GM18909 (cell line): ENCODE measurements around the gene RNF14.

Experiments used
- ATAC-seq: cut with Tn5 transposase; IDR thresholded peaks from one replicate; pipeline ENCODE4 v1.9.1; 2021; ENCODE audit warnings: mild to moderate bottlenecking; ENCODE audit not compliant: unreplicated experiment, poor library complexity

Gene RNF14

DNA sequence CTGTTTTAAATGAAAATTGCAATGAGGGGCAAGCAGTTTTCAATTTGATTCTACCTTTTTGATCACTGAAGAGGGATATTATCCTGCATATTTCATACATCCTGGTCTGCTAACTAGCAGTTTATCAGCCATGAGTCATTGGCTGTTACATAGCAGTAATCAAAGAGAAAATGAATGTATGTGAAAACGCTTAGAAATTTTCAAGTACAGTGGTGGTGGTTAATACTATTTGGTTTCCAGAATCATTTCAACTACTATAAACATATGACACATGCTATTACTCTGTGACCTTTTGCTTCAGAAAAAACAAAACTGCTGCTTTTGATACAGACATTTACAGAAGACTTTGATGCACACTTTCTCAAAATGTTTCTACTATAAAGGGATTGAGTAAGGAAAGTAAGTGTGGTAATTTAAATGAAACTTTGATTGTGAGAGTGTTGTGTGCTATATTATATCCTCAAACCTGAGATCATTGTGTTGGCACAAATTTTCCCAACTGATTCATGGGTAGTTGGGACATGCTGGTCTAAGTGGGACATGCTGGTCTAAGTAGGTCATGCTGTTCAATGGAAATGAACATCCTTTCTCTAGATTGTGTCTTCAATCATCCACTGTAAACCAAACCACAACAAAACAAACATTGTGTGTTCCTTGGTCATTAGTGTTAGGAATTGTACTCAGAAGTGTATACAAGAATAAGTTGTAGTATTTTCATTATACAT is 5.1 kb downstream of the RNF14 start:
- ATAC-seq: no peak

DNA sequence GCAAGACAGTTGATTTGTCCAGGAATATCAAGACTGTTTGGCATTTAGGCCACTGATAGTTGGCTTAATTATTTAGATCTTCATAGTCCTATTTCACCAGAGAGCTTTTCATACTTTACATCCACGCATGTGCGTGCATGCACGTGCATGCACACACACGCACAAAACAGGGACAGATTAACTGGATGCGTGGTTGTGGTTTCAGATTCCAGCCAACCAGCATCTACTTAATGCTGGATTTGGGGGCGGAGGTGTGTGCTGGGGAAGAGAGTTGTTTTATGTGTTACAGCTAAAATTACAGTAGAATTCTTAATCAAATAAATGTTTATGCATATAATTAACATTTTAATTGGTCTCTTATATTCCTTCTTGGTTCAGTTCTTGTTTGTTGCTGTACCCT is 7.3 kb downstream of the RNF14 start:
- no peak for ATAC-seq

DNA sequence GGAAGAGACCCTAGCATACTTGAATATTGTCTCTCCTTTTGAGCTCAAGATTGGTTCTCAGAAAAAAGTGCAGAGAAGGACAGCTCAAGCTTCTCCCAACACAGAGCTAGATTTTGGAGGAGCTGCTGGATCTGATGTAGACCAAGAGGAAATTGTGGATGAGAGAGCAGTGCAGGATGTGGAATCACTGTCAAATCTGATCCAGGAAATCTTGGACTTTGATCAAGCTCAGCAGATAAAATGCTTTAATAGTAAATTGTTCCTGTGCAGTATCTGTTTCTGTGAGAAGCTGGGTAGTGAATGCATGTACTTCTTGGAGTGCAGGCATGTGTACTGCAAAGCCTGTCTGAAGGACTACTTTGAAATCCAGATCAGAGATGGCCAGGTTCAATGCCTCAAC is 9.5 kb downstream of the RNF14 start:
- no peak for ATAC-seq

DNA sequence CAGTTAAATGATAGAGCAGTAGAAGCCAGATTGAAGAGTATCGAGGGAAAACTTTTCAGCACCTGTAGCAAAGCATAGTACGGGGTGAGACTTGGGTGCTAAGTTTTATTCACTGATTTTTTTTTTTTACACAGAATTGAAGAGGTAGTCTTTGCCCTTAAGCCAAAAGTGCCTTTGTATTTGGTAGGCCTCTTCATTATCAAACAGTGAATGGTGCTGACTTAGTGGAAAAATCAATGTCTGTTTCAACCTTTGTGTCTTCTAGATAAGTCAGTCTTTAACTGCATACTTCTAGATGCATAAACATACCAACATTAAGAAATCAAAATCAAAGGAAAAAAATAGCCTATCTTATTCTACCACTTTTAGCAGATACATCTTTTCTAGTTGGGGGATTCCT is 13.7 kb downstream of the RNF14 start:
- no peak for ATAC-seq

DNA sequence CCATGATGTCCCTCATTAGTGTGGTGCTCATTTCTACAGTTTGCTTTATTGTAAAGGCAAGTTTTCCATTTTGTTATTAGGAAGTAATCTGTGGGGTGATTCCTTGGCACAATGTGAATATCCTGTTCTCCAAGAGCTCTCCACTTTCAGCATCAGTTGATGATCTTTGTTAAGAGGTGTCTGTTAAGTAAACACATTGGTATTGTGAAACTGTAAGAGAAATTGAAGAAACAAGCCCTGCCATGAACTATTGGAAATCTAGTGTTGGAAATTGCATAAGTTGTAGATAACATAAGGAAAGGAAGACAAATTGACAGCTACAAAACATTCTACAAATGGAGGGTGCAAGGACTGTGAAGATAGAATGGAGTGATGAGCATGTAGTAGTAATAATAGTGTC is 17.2 kb downstream of the RNF14 start:
- no peak for ATAC-seq

DNA sequence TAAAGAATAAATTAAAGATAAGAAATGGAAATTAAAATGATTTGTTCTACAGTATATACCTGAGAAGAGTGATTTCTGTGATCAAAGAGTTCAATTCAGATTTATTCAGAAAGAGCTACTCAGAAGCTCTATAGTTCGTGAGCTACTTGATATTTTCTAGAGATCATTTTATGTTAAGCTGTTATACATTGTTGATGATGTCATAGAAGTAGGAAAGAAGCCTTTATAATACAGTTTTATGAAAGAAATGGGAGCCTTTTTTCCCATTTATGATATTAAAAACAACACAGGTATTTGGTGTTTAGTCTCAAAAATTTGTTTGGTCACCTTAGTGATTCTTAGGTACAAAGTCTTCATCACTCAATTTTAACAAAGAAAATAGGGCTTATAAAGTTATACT is 20.8 kb downstream of the RNF14 start:
- ATAC-seq: no peak

DNA sequence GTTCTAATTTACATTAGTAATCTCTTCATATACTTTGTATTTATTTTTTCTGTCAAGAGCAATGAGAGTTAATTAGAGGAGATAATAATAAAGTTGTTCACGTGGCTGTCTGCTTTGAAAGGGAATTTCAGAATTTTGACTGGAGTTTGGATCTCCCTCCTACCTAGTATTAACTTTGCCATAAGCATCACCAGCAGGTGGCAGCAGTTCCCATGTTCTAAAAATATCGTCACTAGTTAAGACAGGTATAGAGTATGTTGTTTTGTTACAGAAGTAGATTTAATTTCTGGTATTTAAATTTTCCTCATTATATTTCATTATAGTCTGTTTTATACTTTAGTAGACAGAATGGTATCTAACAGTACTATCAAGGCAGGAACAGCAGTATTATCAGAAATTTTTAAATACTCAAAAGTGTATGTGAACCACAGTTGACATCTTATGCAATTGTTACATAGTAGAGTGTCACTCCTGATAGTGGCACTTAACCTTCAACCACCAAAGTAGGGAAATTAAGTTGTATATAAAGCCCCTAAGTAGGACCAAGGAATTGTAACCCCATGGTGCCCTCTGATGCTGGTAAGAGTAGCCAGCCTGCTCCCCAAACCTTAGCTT is 23.6 kb downstream of the RNF14 start:
- peak; percentile 60 for ATAC-seq

DNA sequence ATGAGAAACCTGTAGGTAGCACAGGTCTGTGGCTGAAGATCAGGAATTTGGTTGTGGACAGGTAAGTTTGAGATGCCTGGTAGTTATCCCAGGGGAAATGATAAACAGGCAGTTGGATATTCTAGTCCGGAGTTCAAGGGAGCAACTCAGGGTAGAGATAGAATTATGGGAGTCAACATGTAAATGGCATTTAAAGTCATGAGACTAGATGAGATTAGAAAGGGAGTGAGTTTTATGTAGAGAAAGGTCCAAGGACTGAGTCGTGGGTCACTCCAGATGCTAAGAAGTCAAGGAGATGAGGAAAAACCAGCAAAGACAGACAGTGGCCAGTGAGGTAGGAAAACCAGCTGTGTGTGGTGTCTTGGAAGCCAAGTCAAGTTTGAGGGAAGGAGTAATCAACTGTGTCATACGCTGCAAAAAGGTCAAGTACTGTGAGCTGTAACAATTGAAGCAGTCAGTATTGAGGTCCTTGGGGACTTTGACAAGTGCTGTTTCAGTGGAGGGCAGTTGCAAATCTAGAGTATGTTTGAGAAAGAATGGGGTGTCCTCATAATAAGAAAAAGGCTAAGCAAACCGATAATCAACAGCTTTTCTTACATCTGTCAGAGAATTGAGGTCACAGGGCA is 25.7 kb downstream of the RNF14 start:
- no peak for ATAC-seq

DNA sequence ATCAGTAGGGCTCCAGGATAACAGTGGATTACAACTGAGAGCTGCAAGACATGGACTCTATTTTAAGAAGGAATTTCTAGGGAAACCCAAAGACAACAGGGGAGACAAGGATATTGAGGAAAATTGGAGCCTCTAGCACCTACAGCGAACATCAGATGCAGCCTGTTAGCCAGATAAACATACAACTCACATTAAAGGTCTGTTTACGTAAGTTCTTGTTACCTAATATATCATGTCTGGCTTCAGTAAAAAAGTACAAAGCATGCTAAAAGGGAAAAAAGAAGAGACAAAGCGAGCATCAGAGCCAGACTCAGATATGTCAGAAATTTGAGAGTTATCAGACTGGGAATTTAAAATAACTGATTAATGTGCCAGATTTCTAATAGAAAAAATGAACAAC is 26.8 kb downstream of the RNF14 start:
- no peak for ATAC-seq

DNA sequence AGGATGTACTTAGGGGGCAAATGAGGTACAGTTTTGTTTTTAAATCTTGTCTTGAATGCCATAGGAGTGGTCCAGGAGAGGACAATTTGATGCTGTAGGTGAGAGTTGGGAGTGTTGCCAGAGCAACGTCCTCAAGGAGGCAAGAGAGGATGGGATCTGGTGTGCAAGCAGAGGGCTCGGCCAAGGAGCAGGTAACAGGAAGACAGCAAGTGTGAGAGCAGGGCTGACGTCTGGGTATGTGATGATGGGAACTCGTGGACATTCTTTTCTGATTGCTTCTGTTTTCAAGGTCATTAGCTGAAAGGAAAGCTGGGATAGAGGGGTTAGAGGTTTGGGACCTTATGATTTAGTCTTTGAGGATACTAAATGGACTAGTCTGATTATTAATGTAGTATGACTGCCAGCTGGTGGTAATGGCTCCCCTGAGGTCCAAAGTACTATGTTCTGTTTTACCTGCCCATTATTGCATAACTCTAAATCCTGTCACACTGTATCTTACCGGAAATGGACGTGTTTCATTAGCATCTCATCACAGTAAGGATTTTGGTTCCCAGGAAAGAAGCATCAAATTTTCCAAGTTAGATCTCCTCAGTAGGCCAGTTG is 28.6 kb downstream of the RNF14 start:
- ATAC-seq: no peak

DNA sequence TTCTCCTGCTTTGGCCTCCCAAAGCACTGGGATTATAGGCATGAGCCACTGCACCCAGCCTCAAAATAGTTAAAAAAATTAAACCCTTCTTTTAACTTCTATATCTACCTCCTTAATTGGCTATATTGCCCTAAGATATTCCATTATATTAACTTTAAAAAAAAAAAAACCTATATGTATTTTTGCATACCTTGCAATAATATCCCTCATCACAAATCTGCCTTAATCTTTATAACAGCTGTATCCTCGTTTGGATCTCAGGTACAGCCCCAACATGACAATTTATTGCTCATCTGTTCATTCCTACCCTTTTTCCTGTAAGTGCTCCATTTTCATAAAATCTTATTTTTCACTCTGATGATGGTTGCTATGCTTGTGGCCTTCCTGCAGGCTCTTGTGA is 31.3 kb downstream of the RNF14 start:
- no peak for ATAC-seq

DNA sequence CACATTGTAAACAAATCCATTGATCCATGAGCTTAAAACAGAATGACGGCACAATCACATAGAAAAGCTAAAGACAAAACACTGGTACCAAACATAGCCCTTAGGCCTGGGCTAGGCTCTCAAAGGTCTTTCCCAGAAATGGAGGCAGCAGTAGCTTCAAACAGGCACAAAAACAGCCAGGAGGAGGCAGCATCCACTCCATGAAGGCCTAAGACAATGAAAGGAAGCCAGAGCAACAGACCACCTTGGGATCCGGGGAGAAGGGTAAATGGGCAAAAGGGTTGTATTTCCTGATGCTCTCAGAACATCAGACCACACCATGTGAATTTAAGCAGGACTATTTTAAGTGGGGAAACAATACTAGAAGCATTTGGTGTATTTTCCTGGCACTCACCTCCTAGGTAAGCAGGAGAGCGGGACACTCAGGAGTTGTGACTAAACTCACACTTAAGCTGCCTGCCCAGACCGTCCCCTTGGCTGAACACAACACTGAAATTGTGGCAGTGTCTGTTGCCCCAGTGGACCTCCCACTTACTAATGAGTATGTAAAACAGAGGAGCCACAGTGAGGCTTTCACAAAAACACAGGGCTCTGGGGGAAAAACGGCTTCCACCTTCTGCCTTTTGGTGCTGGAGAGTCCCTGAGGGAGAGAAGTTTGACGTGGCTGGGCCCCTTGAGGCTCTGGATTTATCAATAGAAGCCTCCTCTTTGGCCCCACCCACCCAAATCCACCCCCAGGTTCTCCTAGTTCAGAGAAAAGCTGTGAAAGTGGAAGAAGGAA is 32.0 kb downstream of the RNF14 start:
- no peak for ATAC-seq

DNA sequence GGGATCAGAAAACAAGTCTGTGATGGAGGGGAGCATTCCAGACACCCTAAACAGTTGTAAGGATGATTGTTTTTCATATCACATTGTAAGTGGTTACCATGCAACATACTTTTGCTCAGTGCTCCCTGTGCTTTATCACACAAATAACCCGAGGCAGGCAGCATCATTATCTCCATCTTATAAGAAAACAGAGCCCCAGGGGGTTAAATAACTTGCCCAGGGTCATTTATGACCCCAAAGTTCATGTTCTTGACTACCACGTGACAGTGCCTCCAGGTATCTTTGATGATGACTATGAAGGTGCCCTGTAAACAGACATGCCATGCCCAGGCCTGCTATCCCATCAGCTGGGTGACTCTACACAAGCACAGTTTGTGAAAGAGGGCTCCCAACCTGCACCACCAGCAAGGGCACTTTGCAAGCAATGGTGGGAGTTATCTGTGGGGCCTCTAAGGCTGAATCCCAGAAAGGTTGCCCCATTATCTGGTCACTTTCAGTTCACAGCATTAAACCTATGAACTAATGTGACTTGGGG is 34.4 kb downstream of the RNF14 start:
- no peak for ATAC-seq

DNA sequence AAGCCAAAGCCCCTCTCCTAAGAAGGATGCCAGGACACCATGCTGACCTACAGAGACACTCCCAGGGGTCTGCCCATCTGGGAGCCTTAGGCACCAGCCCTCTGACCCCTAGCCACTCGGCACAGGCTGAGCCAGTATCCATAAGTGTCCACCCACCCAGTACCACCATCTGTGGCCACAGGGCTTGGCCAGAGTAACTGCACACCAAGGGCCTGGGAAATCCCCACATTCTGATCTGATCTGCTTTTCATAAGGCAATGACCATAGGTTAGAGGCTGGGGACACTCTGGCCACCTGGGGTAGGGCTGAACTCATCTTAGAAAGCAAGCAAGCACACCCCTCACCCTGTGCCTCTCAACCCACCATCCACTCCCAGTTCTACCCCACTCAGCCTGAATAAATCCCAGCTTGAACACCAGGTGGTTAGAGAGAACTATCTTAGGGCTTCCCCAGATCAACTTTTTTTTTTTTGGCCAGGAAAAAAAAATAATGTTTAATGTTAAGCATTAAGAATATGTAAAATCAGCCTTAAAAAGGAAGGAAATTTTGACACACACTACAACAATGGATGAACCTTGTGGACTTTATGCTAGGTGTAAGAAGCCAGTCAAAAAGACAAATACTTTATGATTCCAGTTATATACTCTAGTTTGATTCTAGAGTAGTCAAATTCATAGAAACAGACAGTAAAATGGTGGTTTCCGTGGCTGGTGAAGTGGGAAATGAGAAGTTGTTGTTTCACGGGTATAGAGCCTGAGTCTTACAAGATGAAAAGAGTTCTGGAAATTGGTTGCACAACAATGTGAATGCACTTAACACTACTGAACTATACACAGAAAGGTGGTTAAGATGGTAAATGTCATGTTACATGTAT is 37.7 kb downstream of the RNF14 start:
- ATAC-seq: peak; percentile 47

DNA sequence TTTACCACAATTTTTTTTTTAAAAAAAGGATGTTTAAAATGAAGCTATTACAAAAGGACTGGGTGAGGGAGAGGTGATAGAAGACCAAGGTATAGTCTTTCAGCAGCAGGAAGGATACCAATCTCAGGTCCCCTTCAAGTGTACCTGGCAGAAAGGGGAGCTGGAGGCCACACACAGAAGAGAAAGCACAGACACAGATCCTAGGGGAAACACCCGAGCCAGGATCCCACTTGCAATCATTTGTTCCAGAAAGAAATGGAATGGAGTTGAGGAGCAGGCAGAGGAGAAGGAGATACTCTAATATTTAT is 38.3 kb downstream of the RNF14 start:
- no peak for ATAC-seq

DNA sequence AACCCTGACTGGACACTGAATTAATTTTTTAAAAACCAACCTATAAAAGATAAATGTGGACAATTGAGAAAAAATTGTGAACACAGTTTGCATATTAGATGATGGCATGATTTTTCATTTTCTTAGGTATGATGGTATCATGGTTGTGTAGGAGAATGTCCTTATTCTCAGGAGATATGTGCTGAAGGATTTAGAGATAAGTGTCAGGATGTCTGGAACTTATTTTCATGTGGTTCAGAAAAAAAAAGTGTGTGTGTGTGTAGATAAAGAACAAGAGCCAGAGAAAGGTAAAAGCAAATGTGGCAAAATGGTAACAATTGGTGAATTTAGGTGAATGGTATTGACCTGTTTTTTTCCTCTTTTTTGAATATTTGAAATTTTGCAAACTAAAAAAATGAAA is 39.9 kb downstream of the RNF14 start:
- ATAC-seq: no peak

DNA sequence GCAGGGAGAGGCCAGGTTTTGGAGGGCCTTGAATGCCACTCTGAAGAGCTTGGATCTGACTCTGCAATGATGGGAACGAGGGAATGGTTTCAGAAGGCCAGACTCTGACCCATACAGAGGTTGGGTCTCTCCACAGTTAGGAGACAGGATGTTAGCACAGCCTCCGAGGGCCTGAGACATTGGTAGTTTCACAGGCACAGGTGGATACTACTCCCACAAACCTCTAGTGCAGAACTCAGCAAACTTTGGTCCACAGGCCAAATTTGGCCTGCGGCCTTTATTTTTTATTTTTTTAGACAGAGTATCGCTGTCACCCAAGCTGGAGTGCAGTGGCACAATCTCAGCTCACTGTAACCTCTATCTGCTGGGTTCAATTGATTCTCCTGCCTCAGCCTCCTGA is 41.0 kb downstream of the RNF14 start:
- no peak for ATAC-seq

DNA sequence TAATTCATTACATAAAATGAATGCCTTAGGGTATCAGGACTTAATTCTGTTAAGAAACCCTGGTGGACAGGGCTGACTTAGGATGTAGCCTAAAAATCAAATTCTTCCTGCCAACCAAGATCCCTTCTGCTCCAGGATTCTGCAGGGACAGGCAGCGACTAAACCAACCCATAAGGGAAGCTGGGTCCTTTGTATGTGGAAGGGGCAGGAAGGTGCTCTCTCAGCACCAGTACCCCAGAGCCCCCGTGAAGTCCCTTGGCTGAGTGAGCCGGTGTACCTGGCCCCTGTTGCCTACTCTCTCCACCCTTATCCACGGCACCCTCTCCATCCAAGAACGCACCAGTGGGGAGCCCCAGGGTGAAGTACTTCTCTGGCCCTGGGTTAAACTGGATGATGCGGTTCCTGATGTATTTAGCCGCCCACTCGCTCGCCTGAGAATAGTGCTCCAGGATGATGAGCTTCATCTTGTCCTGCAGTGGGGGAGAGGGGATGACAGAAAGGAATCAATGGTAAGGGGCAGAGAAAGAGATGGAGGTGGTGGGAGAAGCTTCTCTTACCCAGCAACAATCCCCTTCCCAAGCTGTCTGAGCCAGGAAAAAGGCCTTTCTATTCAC is 42.8 kb downstream of the RNF14 start:
- ATAC-seq: no peak

DNA sequence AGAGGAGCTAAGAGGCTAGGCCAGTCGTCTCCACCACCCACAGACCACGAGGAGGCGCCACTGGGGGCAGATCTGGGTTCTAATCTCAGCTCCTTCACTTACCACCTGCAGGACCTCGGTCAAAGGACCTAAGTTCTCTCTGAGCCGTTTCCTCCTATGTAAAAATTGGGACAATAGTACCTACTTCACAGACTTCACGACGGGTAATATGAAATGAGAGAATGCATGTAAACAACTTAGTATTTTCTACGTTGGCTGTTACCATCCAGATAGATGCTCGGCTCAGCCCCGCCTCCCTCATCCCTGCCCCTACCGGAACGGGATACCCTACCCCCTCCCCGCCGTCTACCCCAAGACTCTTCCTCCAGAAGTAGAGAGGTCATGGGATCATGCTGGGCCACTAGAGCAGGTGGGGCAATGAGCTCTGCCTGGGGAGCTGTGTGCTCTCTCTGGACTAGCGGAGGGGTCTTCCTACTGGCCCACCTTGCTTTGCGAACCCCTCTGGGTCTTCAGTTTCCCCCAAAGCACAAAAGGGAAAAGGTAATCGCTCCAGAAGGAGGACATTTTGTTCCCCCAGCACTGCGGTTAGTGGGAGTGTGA is 43.4 kb downstream of the RNF14 start:
- ATAC-seq: no peak
